Left lung (tissue), 10 donors: Measurements from ENCODE around the gene SLC25A43. TPM values are rescaled to one million over a fixed set of nuclear protein-coding genes. Genes with fewer than 3 reads are reported as not detected.

Source experiments
- ATAC-seq: fragments of 200-7000 bp; cut with Tn5 transposase; one replicate; pipeline ENCODE4 v1.9.1; 2020; ENCODE audit warnings: moderate library complexity
- DNase-seq, 4 donors: peaks; one replicate each; pipeline ENCODE4 v3.0.0-alpha.2; 2013 to 2020
- H3K27ac ChIP-seq, 2 donors: fragments of 200-600 bp; sonication (generic) in 1 of 2; one replicate each; pipeline versions ENCODE4 v1.5.0 to v1.8.0; 2020 to 2021
- H3K27me3 ChIP-seq, 2 donors: fragments of 200-600 bp; sonication (generic) in 1 of 2; one replicate each; pipeline versions ENCODE4 v1.5.0 to v1.8.0; 2020 to 2021
- H3K36me3 ChIP-seq, 2 donors: fragments of 200-600 bp; sonication (generic) in 1 of 2; one replicate each; pipeline versions ENCODE4 v1.5.0 to v1.8.0; 2020 to 2021
- H3K4me1 ChIP-seq, 2 donors: fragments of 200-600 bp; one replicate each; pipeline ENCODE4 v1.8.0; 2021
- H3K4me3 ChIP-seq, 2 donors: fragments of 200-600 bp; sonication (generic) in 1 of 2; one replicate each; pipeline versions ENCODE4 v1.5.0 to v1.8.0; 2020 to 2021; ENCODE audit warnings: mild to moderate bottlenecking in 1 of 2
- H3K9me3 ChIP-seq, 2 donors: fragments of 200-600 bp; sonication (generic) in 1 of 2; one replicate each; pipeline versions ENCODE4 v1.5.0 to v1.8.0; 2020 to 2021
- intact Hi-C, 2 donors: fragments of 100-400 bp; cut with DNase I; formaldehyde crosslinking; loops; one replicate each; pipeline versions ENCODE4 v1.11.2 to v1.14.2; 2022
- polyA plus RNA-seq, 6 donors: library from polyadenylated mRNA; unstranded; fragments of 120-200 nt; gene quantifications; one replicate each; pipeline ENCODE4 v1.2.1, GENCODE V29; 2013; ENCODE audit not compliant: insufficient read length in 6 of 6
- total RNA-seq, 2 donors: library from RNA; stranded (reverse); fragmentation: NEBNext Ultra II Directional; extraction: Animal tissue kit (Norgen Biotek cat#: 25700); gene quantifications; one replicate each; pipeline ENCODE4 v1.2.1, GENCODE V29; 2021
- TF ChIP-seq, protein P1 (sequence below), 2 donors: fragments of 200-600 bp; sonication (generic) in 1 of 2; IDR thresholded peaks; one replicate each; pipeline versions ENCODE4 v1.5.0 to v1.8.0; 2021; ENCODE audit warnings: antibody characterized with exemption in 2 of 2
- donor health status: DM: no; HTN: yes; CAD: no.
- donor health status: DM: no; HTN: no; CAD: no.

The SLC25A43 gene
- total and polyA plus RNA-seq, 8 donors = 5.2 to 18.7 (median 8.9) TPM

DNA sequence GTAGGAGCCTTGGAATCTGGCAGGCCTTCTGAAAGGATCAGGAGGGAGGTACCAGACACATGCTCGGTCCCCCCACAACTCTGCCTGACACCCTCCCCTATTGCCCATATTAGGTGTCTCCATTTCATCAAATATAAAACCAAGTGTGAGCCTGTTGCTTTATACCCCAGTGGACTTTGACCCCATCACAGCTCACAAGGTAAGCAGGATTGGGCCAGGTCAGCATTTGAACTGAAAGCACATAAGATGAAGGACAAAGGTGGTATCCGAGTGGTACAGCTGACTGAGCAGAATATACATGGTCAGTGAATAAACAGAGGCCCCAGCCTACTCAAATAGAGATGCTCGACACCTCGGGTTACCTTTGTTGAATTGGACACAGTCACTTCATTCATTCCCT is 20.0 kb downstream of the SLC25A43 start:
- Histone ChIP-seq H3K27me3 (no peaks in the 10 kb centered on the region), H3K4me1 (no peaks in the 10 kb centered on the region), H3K4me3 (no peak overlapping the region), H3K36me3 (no peaks in the 10 kb centered on the region), H3K27ac (no peak overlapping the region), H3K9me3 (no peaks in the 10 kb centered on the region)
- DNase-seq = no peak
- TF ChIP-seq, protein P1, sequence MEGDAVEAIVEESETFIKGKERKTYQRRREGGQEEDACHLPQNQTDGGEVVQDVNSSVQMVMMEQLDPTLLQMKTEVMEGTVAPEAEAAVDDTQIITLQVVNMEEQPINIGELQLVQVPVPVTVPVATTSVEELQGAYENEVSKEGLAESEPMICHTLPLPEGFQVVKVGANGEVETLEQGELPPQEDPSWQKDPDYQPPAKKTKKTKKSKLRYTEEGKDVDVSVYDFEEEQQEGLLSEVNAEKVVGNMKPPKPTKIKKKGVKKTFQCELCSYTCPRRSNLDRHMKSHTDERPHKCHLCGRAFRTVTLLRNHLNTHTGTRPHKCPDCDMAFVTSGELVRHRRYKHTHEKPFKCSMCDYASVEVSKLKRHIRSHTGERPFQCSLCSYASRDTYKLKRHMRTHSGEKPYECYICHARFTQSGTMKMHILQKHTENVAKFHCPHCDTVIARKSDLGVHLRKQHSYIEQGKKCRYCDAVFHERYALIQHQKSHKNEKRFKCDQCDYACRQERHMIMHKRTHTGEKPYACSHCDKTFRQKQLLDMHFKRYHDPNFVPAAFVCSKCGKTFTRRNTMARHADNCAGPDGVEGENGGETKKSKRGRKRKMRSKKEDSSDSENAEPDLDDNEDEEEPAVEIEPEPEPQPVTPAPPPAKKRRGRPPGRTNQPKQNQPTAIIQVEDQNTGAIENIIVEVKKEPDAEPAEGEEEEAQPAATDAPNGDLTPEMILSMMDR (IDR thresholded peaks at IDR 0.05) = no peak
- no peak for ATAC-seq
- intact Hi-C loops = no loop called here

DNA sequence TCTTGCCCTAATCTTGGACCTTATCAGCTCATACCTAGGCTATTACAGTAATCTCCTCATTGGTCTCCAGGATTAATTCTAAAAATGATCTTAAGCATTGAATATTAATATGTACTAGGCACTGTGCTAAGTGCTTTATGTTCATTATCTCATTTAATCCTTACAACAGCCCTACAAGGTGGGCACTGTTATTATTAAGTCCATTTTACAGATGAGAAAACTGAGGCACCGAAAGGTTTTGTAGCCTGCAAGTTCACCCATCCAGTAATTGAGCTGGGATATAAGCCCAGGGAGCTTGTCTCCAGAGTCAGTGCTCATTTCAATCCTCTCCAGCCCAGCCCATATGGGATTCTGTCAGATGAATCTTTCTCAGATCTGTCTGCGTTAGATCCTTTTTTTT is 20.8 kb downstream of the SLC25A43 start:
- Histone ChIP-seq H3K36me3 (no peaks in the 10 kb centered on the region), H3K4me3 (no peak overlapping the region), H3K27ac (no peak overlapping the region), H3K9me3 (no peaks in the 10 kb centered on the region), H3K4me1 (no peaks in the 10 kb centered on the region), H3K27me3 (no peaks in the 10 kb centered on the region)
- no peak for ATAC-seq
- TF ChIP-seq, protein P1 (IDR thresholded peaks at IDR 0.05) = no peak
- intact Hi-C loops = no loop called here
- DNase-seq = no peak

DNA sequence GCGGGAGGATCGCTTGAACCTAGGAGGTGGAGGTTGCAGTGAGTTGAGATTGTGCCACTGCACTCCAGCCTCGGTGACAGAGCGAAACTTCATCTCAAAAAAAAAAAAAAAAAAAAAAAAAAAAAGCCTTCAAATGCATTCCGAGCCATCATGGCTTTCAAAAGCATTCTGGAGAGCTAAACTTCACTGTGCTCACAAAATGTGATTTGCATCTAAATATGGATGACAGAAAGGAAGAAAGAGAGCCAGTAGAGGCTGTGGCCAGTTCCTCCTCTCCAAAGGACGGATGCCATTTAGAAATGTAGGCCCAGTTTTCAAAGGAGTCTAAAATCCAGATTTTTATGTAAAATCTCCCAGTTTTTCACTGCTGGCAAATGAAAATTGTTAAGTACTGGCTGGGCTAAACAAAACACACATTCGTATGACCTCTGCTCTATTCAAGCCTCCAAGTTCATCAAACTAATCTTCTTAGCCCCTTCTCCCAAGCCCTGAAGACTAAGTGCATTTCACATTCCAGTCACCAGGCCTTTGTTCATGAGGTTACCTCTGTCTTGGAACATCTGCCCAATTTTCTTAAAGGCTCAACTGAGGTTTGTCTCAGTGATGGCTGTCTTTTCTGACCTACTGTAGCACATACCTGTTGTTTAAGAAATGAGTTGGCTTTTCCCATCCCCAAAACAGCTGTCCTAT is 22.0 kb downstream of the SLC25A43 start:
- TF ChIP-seq, protein P1 (IDR thresholded peaks at IDR 0.05) = no peak
- ATAC-seq (no peak), DNase-seq (no peak)
- H3K36me3 ChIP-seq = no peaks in the 10 kb centered on the region
- no peaks in the 10 kb centered on the region for H3K4me1 ChIP-seq
- H3K27me3 ChIP-seq = no peaks in the 10 kb centered on the region
- no peak overlapping the region for H3K4me3 ChIP-seq
- intact Hi-C loops = no loop called here
- H3K9me3 ChIP-seq = no peaks in the 10 kb centered on the region
- no peak overlapping the region for H3K27ac ChIP-seq

DNA sequence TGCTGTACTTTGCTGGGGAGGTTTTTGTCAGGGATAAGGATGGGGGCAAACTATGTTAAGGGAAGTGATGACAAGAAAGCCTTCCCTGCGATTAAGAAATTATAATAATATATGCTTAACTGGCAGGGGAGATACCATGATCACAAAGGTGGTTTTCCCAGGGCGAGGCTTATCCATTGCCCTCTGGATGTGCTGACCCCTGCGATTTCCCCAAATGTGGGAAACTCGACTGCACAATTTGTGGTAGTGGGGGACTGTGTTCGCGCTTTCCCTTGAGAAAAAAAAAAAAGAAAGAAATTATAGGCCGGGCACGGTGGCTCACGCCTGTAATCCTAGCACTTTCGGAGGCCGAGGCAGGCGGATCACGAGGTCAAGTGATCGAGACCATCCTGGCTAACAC is 24.5 kb downstream of the SLC25A43 start:
- no peak for ATAC-seq
- peak in 1 of 4 donors; percentile 61 for DNase-seq
- intact Hi-C loops = no loop called here

DNA sequence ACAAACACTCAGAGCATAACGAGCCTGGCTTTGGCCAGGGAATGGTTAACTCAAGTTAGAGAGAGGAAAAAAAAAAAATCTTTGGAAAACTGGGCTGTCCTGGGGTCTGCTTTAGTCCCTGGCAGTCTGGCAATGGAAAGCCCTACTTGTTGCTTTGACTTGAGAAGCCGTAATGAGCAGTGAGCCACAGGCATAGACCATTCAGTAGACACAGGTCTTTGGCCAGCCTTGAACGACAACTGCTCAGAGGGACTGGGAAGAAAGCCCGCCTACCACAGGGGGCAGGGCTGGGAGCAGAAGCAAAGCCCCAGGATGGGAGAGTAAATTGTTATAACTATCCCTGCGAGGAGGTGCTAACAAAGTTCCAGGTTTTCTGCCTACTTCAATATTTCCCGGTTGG is 25.9 kb downstream of the SLC25A43 start:
- no peaks in the 10 kb centered on the region for H3K9me3 ChIP-seq
- DNase-seq (no peak), ATAC-seq (no peak)
- H3K36me3 ChIP-seq = no peaks in the 10 kb centered on the region
- H3K4me1 ChIP-seq = no peaks in the 10 kb centered on the region
- intact Hi-C loops = no loop called here
- no peaks in the 10 kb centered on the region for H3K27me3 ChIP-seq
- H3K4me3 ChIP-seq = no peak overlapping the region
- TF ChIP-seq, protein P1 (IDR thresholded peaks at IDR 0.05) = no peak
- H3K27ac ChIP-seq = no peak overlapping the region

More for the DNA sequence above, 24.5 kb downstream of the SLC25A43 start:
- Histone ChIP-seq H3K9me3 (no peaks in the 10 kb centered on the region), H3K4me3 (no peak overlapping the region), H3K27me3 (no peaks in the 10 kb centered on the region), H3K27ac (no peak overlapping the region), H3K4me1 (no peaks in the 10 kb centered on the region), H3K36me3 (no peaks in the 10 kb centered on the region)
- TF ChIP-seq, protein P1 (IDR thresholded peaks at IDR 0.05) = no peak
